Stimulated activated CD4-positive, alpha-beta T cell treated with anti-CD3 and anti-CD28 coated beads, Interleukin-12 subunit alpha, Interleukin-12 subunit beta, amount 100 ng/mL, for 4 hours (primary cell): Measurements from ENCODE around the gene CLNK.

ENCODE experiments used
- DNase-seq: peaks from one replicate; pipeline ENCODE4 v3.0.0-alpha.2; 2020

CLNK gene

DNA sequence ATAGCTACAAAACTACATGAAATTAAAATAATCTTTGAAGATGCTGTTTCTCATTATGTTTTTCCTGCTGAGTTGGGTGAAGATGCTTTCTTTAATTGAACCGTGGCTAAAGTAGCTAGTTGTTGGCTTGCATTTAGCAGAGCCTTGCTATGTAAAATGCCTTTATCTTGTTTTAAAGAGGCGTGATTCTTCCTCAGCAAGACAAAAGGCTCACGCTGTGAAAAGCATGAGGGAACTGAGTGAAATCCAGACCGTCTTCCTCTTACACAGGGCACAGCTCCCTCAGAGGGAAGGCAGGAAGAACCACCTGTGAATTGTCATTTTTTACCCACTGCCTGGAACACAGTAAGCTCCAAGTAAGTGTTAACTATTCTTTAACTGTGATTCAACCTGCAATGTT is 188.4 kb downstream of the CLNK start:
- DNase-seq: no peak

DNA sequence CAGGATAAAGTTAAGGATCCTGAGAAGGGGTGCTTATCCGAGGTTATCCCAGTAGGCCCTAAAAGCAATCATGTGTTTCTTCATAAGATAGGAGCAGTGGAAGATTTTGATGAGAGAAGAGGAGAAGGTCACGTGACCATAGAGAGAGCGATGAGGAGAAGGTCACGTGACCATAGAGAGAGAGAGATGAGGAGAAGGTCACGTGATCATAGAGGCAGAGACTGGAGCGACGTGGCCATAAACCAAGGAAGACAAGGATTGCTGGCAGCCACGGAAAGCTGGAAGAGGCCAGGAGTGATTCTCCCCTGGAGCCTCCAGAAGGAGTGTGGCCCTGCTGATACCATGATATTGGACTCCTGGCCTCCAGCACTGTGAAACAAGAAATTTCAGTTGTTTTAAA is 188.9 kb downstream of the CLNK start:
- no peak for DNase-seq

DNA sequence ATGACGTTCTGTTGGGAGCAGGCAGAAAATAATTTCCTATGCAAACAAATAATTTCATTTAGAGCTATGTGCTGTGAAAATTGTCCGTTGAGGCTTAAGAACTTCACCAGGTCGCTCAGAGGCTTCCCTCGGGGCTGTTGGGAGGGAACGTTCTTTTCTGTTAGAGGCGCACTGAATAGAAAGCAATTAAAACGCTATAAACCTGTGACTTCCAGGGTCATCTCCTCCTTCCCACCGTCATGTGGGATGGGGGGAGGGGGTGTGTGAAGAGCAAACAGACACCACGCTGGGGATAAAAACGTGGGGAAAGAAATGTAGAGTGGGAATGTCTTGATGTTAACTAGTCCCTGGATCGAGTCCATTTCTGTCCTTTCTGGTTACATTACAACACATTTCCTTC is 192.1 kb downstream of the CLNK start:
- DNase-seq: no peak

GRCh38 chr4:10491401-10491800 is 193.2 kb downstream of the CLNK start:
- no peak for DNase-seq

DNA sequence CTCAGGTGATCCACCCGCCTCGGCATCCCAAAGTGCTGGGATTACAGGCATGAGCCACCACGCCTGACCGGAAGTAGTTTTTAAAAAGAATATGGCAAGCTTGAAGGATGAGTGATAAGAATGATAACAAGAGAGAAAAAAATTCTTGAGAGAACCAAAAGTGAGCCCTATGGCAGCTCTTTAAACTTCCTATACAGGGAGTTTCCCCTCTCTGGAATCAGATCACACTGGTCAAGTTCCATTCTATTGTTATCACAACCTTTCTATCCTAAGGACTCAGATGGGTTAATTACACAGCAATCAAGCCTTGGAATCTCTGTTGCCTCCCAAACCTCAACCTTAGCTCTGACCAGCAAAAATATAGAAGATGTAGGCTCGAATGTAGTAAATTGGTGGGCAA is 193.6 kb downstream of the CLNK start:
- DNase-seq: no peak

GRCh38 chr4:10482913-10483312 is 201.7 kb downstream of the CLNK start:
- DNase-seq: no peak

- no peak for DNase-seq
Observed at GRCh38 chr4:10480616-10481015, 204.0 kb downstream of the CLNK start.

DNA sequence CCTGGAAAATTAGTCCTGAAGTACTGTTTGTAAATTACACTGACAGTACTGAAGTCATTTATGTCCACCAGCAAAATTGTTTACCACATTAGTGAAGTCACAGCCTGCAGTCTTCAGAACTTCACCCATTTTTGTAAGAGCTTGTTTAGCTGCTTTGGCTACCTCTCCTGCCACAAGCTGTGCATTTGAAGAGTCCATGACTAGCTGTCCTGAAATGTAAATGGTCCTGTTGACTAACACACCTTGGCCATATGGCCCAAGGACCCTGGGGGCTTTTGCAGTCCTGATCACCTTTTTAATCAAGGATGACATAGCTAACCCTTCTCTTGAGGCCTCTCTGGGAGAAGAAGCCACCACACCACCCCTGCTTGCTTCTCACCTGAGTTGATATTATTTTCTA is 205.9 kb downstream of the CLNK start:
- DNase-seq: no peak

DNA sequence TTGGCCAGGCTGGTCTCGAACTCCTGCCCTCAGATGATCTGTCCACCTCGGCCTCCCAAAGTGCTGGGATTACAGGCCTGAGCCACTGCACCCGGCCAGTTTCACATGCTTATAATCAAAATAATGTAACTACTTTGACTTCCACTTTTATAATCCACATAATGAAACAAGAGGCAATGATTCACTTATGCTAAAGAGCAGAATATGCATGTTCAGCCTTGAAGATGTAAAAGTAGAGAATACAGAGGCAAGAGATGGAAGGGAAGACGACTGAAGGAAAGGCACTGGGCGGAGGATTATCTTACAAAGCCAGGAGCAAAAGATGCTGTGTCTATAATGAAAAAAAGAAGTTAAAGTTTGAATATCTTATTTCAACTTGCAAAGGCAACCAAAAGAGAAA is 214.1 kb downstream of the CLNK start:
- DNase-seq: no peak

DNA sequence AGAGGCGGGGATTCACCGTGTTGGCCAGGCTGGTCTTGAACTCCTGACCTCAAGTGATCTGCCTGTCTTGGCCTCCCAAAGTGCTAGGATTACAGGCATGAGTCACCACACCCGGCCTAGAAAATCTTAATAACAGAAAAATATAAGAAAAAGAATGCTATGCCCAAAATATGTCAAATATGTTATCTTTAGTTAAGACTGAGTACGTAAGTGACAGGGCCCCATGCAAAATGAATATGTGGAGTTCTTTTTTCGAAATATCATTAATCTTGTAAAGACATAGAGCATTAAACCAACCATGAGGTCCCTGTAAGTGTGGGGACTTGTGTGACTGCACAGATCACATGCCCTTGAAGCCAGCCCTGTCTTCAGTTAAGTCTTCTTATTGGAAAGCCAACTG is 218.4 kb downstream of the CLNK start:
- no peak for DNase-seq

- DNase-seq: no peak
Observed at GRCh38 chr4:10462876-10463275, 221.7 kb downstream of the CLNK start.

DNA sequence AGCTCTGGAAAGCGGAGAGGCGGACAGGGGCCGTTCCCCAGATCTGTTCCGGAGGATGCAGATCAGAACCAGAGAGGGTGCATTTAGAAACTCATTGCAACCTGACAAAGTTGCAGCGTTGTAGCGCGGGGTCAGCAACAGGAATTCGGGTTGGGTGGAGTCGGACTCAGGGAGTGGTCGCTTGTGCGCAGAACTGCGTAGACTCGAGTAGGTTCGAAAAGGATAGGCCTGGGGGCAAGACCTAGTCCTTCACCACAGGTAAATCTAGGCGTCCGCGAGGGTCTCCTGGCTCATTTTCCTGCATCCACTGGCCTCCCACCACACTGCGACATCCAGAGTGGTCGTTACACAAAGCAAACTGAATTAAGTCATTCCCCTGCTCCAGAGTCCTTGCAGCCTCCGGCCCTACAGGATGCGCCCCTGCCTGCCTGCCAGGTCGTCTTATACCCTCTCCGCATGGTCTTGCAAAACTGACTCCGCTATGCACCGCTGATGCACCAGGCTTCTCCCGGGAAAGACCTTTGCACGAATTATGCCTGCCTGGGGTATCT is 222.6 kb downstream of the CLNK start:
- no peak for DNase-seq

DNA sequence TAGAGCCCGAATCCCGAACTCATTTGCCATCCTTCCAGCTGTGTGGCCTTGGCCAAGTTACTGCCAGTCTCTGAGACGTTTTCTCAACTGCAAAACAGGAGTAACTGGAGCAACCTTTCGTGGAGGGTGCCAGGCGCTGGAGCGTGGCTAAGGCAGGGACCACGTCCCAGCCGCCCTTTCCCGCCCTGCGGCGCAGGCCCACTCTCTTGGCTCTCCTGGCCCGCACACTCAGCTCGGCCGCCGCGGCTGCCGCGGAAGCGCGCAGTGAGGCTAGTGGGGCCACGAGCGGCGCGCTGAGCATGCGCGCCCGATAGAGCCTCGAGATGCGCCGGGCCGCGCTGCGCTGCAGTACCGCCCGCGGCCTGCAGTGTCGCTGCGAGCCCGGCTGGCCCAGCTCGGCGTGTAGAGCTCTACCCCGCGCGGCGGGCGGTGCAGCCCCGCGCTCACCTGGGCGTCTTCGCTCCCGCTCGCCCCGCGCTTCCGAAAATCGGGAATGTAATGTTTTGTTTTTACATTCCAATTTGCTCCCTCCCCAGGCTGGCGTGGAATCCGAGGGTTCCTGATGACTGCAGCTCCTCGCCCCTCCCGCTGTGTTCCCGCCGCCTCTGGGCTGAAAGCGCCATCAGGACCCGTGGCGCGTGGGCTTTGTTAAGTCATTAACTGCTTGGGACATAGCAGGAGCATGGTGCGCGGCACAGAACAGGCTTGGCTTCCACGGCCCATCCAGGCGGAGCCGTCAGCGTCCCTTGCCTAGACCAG is 223.3 kb downstream of the CLNK start:
- DNase-seq: peak; percentile 76

DNA sequence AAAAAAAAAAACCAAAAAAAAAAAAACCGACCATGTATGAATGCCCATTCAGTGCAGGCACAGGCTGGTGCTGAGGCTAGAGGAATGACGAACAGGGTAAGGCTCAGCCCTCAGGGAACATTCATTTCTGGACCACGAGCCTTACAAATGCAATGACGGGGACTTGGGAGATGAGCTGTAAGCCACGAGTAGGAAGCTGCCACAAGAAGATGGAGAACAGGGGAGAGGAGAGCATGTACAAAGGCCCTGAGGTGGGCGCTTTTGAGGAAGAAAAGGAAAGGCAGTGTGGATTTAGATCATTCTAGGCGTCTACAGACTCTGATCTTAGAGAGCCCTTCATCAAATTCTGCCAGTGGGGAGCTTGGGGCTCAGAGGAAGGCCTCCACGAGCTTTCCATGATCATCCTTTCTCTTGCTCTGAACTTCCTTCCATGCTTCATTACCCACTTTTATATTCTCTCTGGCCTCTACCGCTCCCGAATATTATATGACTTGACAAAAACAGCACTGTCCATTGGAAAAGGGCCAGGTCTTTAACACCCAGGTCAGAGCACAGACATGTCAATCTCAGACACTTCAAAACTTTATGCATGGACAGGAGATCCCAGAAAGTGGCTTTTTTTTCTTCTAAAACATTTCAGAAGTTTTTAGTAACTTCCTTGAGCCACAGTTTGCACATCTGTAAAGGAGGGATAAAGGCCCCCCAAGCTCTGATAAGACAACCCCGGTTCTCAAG is 224.1 kb downstream of the CLNK start:
- DNase-seq: no peak

GRCh38 chr4:10459305-10459704 is 225.3 kb downstream of the CLNK start:
- DNase-seq: no peak

- no peak for DNase-seq
Observed at GRCh38 chr4:10458177-10458576, 226.4 kb downstream of the CLNK start.

DNA sequence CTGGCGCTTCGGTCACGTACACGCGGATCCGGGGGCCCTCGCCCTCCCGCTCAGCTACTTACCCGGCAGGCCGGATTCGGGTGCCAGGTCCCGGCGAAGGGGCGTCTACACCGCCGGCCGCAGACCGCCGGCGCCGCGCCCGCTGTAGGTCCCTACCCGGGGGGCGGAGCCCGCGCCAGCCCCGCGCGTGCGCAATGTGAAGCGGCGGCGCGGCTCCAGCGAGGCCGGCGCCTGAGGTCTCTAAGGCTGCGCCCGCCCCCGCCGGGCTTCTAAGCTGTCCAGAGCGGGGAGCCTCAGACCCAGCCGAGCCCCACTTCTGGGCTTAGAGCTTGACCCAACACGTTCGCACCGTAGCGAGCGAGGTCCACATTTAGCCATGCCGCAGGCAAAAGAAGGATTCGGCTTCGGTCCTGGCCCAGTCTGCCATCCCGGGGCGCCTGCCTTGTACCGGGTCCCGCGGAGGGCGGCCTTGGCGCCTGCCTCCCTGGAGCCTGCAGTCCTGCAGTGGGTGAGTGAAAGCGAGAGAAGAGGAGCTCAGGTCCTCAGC is 227.2 kb downstream of the CLNK start, which contains the start of gene ZNF518B:
Gene ZNF518B (minus strand): TSS at position 172 of the 547 bp plus-strand sequence. CDS start 11,098 bp downstream, outside the sequence.
- DNase-seq: peak; percentile 78

- peak; percentile 53 for DNase-seq
Observed at GRCh38 chr4:10456595-10457254, 227.8 kb downstream of the CLNK start.

- DNase-seq: no peak
Observed at GRCh38 chr4:10456260-10456594, 228.3 kb downstream of the CLNK start.

DNA sequence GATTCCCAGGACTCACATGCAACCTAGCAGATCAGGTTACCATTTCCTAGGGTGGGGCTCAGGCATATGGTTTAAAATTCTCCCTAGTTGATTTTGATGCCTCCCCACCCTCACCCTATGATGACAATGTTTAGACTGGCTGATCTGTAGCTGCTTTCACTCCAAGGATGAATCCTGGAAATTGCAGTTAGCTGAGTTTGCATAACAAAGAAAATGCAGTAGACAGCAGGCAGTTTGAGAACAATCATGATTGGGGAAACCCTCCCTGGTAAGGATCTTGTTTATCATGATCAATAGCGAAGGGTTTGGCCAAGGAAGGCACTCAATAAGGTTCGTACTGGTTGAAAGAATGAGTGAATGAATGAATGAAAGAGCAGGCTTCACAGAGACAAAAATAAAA is 229.4 kb downstream of the CLNK start:
- no peak for DNase-seq

DNA sequence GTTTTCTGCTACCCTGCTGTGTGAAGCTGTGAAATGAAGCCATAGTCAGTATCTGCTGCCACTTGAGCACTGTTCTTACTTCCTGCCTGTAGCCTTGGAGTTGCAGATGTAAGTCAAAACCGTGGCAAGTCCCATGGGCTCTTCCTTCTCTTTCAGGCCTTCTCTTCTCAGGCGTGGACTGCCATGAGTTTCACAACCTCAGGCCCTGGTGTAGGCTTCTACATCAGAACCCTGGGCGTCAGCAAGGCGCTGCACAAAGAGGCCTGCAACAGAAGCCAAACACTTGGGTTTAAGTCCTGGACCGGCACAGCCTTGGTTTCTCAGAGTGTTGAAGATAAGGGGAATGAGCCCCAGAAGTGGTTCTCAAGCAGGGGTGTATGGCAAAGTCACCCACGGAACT is 229.8 kb downstream of the CLNK start:
- no peak for DNase-seq

DNA sequence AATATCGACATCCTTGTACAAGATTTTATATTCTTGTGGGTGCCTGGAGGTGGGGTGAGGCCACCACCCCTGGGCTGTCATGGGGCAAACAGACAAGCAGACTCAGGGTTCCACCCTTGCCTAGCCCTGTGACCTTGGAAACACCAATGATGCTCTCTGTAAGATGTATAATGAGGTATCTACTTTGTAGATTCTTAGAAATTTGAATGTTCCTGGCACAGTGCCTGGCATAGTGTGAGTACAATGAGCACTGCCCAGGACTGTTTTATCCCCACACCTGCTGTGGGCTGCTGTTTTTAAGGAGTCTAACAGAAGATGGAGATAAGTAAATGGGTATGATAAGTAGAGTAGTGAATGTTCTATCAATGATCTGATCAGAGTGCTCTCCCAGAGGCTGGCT is 230.4 kb downstream of the CLNK start:
- no peak for DNase-seq

GRCh38 chr4:10448991-10449390 is 235.6 kb downstream of the CLNK start:
- DNase-seq: no peak
